HG03575 (cell line): ENCODE results near the gene SCP2.

Experiments used
- ATAC-seq: cut with Tn5 transposase; IDR thresholded peaks from one replicate; pipeline ENCODE4 v1.9.1; 2021; ENCODE audit not compliant: unreplicated experiment, insufficient number of reproducible peaks, low FRiP score; ENCODE audit errors: extremely low read depth

SCP2 gene

DNA sequence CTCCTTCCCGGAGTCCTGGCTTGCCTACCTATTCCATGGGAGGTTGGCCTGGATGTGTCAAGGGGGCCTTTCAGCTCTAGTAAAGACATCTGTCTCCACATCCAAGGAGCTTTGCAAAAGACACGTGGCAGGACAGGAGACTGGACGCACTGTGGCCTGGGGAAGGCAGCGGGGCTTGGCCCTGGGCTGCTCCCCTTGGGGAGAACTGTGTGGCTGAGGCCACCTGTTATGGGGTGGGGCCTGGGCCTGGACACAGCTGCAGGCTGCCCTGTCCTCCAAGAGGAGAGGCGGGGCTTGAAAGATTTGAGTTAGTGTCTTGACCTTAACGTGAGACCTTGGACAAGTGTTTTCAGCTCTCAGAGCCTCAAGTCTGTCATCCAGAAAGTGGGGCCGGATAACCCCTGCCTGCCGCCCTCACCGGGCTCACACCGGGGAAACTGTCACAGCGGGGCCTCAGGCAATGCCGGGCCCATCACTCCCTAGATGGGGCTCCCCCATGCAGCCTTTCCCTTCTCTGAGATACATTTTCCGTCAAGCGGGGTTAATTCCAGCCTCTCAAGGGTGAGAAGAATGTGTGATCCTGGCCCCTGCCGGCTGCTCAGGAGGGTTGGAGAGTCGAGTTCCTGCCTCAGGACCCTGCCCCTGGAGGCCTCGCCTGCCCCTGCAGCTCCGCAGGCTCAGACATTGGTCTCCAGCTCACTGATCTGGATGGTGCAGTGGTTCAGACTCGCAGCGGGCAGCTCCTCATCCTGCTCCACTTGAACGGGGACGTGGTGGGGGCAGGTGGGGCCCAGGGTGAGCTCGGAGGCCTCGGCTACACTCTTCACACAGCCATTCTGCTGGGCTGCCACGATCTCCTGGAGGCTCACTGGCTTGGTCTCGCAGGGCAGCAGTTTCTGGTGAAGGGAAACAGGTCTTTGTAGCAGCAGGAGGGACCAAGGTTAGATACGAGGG is 160.5 kb downstream of the SCP2 start:
- ATAC-seq = no peak

DNA sequence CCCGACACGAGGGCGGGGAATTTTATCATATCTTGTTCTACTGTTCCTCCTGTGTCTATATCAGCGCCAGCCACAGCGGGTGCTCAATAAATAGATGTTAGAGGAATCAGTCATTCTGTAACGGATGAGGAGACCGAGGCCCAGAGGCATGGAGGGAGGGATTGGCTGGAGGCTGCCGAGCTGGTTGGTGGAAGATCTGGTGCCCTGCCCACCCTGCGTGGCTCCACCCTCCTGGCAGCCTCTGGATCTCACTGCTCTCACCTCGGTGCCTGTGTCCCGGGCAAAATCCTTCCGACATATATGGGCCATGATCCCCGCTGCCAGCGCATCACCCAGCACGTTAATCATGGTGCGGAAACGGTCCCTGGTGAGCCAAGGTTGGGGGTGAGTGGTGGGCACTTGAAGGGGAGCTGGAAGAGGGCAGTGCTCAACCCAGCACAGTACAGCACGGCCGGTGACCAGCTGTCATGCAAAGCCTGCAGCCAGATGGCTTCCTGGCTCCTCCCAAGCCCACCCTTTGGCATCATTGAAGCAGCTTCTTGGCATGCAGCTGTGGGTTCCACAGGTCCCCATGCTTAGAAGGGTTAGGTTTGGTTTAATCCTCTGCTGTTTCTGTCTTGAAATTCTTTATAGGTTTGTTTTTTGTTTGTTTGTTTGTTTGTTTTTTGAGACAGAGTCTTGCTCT is 161.7 kb downstream of the SCP2 start:
- ATAC-seq = no peak

DNA sequence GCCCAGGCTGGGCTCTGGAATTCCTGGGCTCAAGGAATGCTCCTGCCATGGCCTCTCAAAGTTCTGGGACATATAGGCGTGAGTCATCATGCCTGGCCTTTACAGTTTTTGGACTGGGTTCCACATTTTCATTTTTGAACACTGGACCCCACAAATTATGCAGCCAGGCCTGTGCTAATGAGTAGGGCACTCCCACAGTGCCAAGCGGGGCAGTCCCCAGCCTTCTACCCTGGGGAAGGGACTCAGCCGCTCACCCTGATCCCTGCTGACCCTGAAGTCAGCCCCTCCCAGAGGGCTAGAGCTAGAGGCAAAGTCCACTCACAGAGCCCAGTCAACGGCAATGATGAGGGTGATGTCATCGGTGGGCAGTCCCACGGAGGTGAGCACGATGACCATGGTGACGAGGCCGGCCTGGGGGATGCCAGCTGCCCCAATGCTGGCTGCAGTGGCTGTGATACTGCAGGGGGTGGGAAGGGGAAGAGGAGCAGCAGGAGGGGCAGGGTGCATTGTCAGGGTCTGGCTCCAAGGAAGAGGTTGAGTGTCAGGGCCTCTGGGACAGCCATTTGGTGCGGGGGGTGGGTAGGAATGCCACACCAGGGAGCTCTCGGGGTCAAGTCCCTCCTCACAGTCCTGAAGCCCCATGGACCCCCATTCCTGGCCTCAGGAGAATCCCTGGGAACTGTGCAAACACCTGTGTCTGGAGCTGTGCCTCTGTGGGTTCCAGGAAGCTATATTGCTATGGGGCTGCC is 162.6 kb downstream of the SCP2 start:
- no peak for ATAC-seq

DNA sequence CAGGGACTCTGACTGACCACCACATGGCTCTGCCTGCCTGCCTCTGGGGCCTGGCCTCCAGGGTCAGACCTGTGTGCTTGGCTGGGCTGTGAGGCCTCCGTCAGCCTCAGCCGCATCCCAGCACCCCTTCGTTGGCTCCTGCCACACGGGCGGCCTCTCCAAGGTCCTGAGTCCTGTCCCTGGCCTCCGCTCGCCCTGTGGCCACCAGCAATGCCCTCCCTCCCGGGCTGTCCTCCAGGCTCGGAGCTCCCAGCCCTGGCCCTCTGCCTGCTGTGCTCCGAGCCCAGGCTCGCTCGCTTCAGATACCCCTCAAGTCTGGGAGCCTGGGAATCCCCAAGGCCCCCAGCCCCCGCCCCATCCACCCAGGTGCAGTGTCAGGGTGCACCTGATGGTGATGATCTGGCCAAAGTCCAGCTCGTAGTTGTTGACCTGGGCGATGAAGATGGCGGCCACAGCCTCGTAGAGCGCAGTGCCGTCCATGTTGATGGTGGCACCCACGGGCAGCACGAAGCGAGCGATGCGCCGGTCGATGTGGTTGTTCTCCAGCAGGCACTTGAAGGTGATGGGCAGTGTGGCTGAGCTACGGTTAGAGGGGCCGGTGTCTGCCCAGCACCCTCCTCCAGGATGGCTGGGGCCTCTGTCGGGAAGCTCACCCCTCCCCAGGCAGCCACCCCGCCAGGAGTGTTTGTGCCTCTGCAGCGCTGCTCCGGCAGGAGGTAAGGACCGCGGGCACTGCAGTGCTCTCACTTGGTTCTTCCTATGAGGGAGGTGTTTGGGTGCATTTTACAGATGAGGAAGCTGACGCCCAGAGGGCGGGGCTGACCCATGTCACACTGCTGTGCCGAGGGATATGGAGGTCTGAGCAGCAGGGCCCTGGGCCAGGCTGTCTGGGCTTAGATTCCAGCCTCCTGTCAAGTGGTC is 163.4 kb downstream of the SCP2 start:
- no peak for ATAC-seq

DNA sequence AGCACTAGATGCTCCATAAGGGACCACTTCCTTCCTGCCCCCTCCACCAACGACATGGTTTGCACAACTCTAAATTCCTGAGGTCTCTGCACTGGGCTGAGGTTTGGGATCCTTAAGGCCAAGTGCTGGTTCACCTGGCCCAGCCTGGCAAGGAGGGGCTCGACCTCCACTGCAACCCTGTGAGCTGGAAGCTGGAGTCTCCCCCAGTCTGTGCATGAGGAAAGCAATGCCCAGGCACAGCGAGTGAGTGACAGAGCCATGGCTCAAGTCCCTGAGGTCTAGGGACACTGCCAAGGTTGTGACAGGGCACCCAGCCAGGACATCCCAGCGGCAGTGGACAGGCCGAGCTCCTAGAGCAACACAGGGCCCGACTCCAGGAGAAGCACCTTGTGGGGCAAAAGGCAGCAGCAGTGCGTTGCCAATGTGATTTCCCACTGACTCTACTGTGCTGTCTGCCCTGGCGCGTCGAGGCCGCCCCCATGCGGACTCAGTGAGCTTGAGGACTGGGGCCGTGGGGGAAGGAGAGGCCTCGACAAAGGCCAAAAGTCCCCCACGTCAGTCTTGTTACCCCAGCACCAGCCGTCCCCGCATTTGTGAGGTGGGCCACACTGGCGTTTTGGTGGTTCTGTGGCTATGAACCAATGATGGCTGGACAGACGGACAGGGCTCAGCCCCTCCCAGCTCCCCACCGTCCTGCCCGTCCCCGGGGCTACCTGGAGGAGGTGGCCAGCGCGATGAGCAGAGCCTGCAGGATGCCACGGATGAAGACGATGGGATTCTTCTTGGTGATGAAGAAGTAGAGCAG is 165.0 kb downstream of the SCP2 start:
- no peak for ATAC-seq

DNA sequence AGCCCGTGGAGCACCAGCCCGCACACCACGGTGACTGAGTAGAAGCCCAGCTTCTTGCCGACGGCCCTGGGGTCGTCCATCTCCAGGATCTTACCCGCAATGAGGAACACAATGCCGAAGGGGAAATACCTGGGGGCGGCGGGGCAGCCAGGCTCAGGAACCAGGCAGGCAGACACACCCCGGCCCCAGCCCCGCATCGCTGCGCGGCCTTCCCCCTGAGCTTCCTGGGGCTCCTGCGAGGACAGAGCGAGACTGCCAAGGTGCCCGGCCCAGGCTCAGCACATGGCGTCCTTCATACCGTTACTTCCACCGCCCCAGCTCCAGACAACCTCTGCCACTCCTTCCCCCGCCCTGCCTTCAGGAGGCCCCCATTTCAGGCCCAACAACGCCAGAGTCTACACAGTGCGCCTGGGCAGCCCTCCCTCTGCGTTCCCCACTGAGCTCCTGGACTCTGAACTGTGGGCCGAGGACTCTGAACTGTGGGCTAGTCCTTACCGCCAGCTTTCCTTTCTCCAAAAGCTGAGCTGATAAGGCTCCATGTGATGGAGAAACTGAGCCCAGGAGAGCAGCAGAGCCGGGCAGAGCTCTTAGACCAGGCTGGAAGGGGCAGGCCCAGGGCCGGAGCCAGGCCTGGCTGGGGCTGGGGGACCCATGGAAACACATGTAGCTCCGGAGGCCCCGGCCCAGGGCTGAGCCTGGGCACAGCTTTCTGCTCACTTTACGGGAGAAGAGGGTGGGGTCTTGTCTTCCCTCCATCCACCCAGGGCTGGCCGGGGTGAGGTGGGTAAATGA is 165.8 kb downstream of the SCP2 start:
- no peak for ATAC-seq

DNA sequence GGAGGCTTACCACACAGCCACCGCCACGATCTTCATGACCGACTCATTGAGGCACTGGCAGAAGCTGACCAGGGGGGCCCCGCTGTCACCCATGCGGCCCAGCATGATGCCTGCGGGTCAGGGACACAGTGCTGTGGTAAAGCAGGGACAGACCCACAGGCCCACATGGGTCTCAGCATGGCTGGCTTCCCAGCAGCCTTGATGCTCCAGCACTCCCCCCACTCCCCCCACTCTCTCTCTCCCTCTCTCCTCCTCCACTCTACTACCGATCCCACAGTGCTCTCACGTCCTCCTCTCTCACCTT is 166.3 kb downstream of the SCP2 start:
- no peak for ATAC-seq

DNA sequence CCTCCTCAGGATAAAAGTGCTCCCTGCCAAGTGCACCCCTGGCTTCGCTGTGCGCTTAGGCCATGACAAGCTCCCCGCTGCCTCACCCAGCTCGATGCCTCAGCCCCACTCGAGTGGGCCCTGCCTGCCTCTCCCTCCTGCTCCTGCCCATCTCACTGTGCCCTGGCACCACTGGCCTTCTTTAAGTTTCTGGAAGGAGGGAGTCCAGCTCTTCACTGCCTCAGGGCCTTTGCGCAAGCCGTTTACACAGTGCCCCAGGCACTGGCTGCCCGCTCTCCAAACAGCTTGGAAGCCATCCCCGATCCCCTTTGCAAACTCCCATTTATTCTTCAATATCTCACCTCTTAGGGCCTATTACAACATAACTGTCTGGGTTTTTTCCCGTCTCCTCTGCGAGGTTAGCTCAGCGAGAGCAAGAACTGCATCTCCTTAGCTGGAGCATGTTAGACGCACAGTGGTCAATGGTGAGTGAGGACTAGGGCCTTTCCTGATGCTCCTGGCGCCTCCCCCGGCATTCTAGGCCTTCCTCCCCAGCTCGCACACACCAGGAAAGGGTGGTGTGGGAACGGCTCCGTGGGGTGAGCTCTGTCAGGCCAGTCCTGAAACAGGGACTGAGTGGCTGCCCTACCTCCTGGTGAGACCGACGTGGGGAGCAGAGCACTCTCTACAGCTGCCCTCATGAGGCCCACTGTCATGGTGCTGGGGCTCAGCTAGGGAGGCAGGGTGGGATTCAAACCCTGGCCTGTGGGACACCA is 166.9 kb downstream of the SCP2 start:
- ATAC-seq = no peak

DNA sequence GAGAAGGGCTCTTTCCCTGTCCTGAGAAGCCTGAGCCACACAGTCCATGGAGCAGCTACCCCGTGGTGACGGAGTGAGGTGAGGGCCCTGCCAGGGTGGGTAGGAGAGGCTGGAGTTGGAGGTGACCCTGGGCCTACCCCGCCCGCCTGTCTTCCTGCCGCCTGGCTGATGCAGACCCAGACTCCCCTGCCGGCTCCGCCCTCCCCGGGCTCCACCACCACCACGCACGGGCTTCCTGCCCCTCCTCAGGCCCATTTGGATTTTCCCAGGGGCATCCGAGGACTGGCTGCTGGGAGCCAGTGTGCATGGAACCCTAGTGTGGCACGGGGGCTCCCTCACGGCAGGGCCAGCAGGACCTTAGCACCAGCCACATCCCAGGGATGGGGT is 167.4 kb downstream of the SCP2 start:
- no peak for ATAC-seq
